ENCODE data around the gene FGD2.

The FGD2 gene

GRCh38 chr6:36978421-36979346 is 26.8 kb upstream of the FGD2 start:
- DNase-seq (ENCODE audit: extremely low read depth, insufficient read length): no peak
- H3K27me3 ChIP-seq (replicated peaks; ENCODE audit: control insufficient read depth, insufficient read depth, low read length): no peaks in the 10 kb centered on the region
- no peak overlapping the region for H3K4me3 ChIP-seq (replicated peaks; ENCODE audit: low read depth, low read length)
- TF ChIP-seq CTCF (IDR thresholded peaks at IDR 0.05; ENCODE audit: insufficient read depth, low read length, poor library complexity, severe bottlenecking): no peak
- peaks cover 45% of the 10 kb centered on the region for H3K36me3 ChIP-seq (ENCODE audit: control insufficient read depth, insufficient read depth, low read length)

GRCh38 chr6:36979347-36979742 is 26.1 kb upstream of the FGD2 start:
- no peak for DNase-seq (ENCODE audit: extremely low read depth, insufficient read length)
- Histone ChIP-seq H3K4me3 (replicated peaks; ENCODE audit: low read depth, low read length) (no peak overlapping the region), H3K36me3 (ENCODE audit: control insufficient read depth, insufficient read depth, low read length) (peaks cover 43% of the 10 kb centered on the region), H3K27me3 (replicated peaks; ENCODE audit: control insufficient read depth, insufficient read depth, low read length) (no peaks in the 10 kb centered on the region)
- peak; percentile 46 for TF ChIP-seq CTCF (IDR thresholded peaks at IDR 0.05; ENCODE audit: insufficient read depth, low read length, poor library complexity, severe bottlenecking)

GRCh38 chr6:36980129-36980528 is 25.3 kb upstream of the FGD2 start:
- no peaks in the 10 kb centered on the region for H3K27me3 ChIP-seq (replicated peaks; ENCODE audit: control insufficient read depth, insufficient read depth, low read length)
- peaks cover 41% of the 10 kb centered on the region for H3K36me3 ChIP-seq (ENCODE audit: control insufficient read depth, insufficient read depth, low read length)
- no peak for DNase-seq (ENCODE audit: extremely low read depth, insufficient read length)
- TF ChIP-seq CTCF (IDR thresholded peaks at IDR 0.05; ENCODE audit: insufficient read depth, low read length, poor library complexity, severe bottlenecking): no peak
- no peak overlapping the region for H3K4me3 ChIP-seq (replicated peaks; ENCODE audit: low read depth, low read length)

- H3K36me3 ChIP-seq (ENCODE audit: control insufficient read depth, insufficient read depth, low read length): peaks cover 32% of the 10 kb centered on the region
- H3K4me3 ChIP-seq (replicated peaks; ENCODE audit: low read depth, low read length): no peak overlapping the region
- no peaks in the 10 kb centered on the region for H3K27me3 ChIP-seq (replicated peaks; ENCODE audit: control insufficient read depth, insufficient read depth, low read length)
- DNase-seq (ENCODE audit: extremely low read depth, insufficient read length): no peak
- no peak for TF ChIP-seq CTCF (IDR thresholded peaks at IDR 0.05; ENCODE audit: insufficient read depth, low read length, poor library complexity, severe bottlenecking)
Observed at GRCh38 chr6:36980876-36981619, 24.4 kb upstream of the FGD2 start.

GRCh38 chr6:36983538-36983937 is 21.9 kb upstream of the FGD2 start:
- H3K4me3 ChIP-seq (replicated peaks; ENCODE audit: low read depth, low read length): no peak overlapping the region
- H3K36me3 ChIP-seq (ENCODE audit: control insufficient read depth, insufficient read depth, low read length): peaks cover 11% of the 10 kb centered on the region
- no peaks in the 10 kb centered on the region for H3K27me3 ChIP-seq (replicated peaks; ENCODE audit: control insufficient read depth, insufficient read depth, low read length)
- TF ChIP-seq CTCF (IDR thresholded peaks at IDR 0.05; ENCODE audit: insufficient read depth, low read length, poor library complexity, severe bottlenecking): no peak
- no peak for DNase-seq (ENCODE audit: extremely low read depth, insufficient read length)

All from GM06990 (cell line).